HepG2 (cell line): ENCODE results near the gene SLC26A9. TPM values are rescaled to one million over a fixed set of nuclear protein-coding genes. Genes with fewer than 3 reads are reported as not detected.

Experiments
- ATAC-seq: fragments of 200-7000 bp; cut with Tn5 transposase; 3 replicates; pipeline ENCODE4 v1.9.1; 2020; ENCODE audit warnings: mild to moderate bottlenecking, moderate library complexity
- BruUV-seq: library from RNA; stranded (reverse); fragments of 400-500 nt; replicated peaks from 2 replicates; lab custom pipeline; 2021; lab: Mats Ljungman, UMichigan
- CTCF ChIA-PET: fragments of 300-600 bp; formaldehyde crosslinking; extraction: SDS; loops from one replicate; lab custom pipeline; 2021; ENCODE audit warnings: low total read pairs, inconsistent platforms, low intra/inter-chr PET ratio; lab: Yijun Ruan, JAX
- POLR2A ChIA-PET: fragments of 350-600 bp; sonication (Branson Sonifier 250); formaldehyde crosslinking; loops from one replicate; lab custom pipeline; 2020; ENCODE audit warnings: antibody characterized with exemption, inconsistent platforms; lab: Yijun Ruan, JAX
- DNase-seq: peaks from one replicate; pipeline ENCODE4 v3.0.0-alpha.2; 2015; ENCODE audit warnings: low spot score
- FAIRE-seq: peaks from 3 replicates; lab custom pipeline; 2011; peaks lifted over from hg19 to GRCh38; lab: Jason Lieb, UNC
- H2AFZ ChIP-seq: one replicate; pipeline ENCODE4 v1.6.1; 2011; ENCODE audit warnings: low read length, inconsistent platforms
- H3K27ac ChIP-seq: fragments of 300-600 bp; 3 replicates; pipeline ENCODE4 v1.8.0; 2011; ENCODE audit warnings: mixed run types, mild to moderate bottlenecking, mixed read lengths, low read length, inconsistent platforms; ENCODE audit not compliant: insufficient read depth; ENCODE audit errors: extremely low read length
- H3K27me3 ChIP-seq, 2 experiments: fragments of 200-600 bp in 1 of 2; 2 replicates in 1 of 2; 3 replicates in 1 of 2; pipeline versions ENCODE4 v1.6.0 to v1.8.0; 2011; ENCODE audit warnings: low read length in 2 of 2, mild to moderate bottlenecking in 2 of 2, moderate library complexity in 2 of 2, inconsistent platforms in 1 of 2; ENCODE audit not compliant: insufficient read depth in 2 of 2, control insufficient read depth in 1 of 2
- H3K36me3 ChIP-seq, 2 experiments: fragments of 200-600 bp in 1 of 2; replicated peaks in 1 of 2; 2 replicates in 1 of 2; 3 replicates in 1 of 2; pipeline versions ENCODE4 v1.5.1 to v1.8.0; 2011; ENCODE audit warnings: low read length in 2 of 2, inconsistent platforms in 1 of 2; ENCODE audit not compliant: insufficient read depth in 2 of 2, control insufficient read depth in 1 of 2
- H3K4me1 ChIP-seq: 2 replicates; pipeline ENCODE4 v1.5.1; 2012; ENCODE audit warnings: low read length, inconsistent platforms; ENCODE audit not compliant: insufficient read depth
- H3K4me2 ChIP-seq: 2 replicates; pipeline ENCODE4 v1.6.0; 2011; ENCODE audit warnings: low read depth, low read length, inconsistent platforms
- H3K4me3 ChIP-seq, 3 experiments: fragments of 200-600 bp in 1 of 3; sonication (generic), shearing (Covaris generic) in 1 of 3; replicated peaks in 1 of 3; 2 replicates each; pipeline ENCODE4 v1.5.1; 2011 to 2016; ENCODE audit warnings: low read length in 3 of 3, inconsistent platforms in 2 of 3, low read depth in 2 of 3, mild to moderate bottlenecking in 2 of 3, control low read depth in 1 of 3, mixed read lengths in 1 of 3; ENCODE audit not compliant: insufficient read depth in 1 of 3
- H3K79me2 ChIP-seq: one replicate; pipeline ENCODE4 v1.6.1; 2011; ENCODE audit warnings: low read length, inconsistent platforms; ENCODE audit not compliant: insufficient read depth
- H3K9ac ChIP-seq: 2 replicates; pipeline ENCODE4 v1.6.0; 2011; ENCODE audit warnings: mild to moderate bottlenecking, low read depth, low read length, inconsistent platforms; ENCODE audit not compliant: insufficient read depth
- H3K9me3 ChIP-seq: 2 replicates; pipeline ENCODE4 v1.5.1; 2012; ENCODE audit warnings: mild to moderate bottlenecking, low read length
- H4K20me1 ChIP-seq: 2 replicates; pipeline ENCODE4 v1.6.0; 2011; ENCODE audit warnings: inconsistent platforms, mild to moderate bottlenecking, low read length, moderate library complexity; ENCODE audit not compliant: insufficient read depth
- CEBPZ ChIP-seq: IDR thresholded peaks from 2 replicates; pipeline ENCODE4 v1.6.1; 2012; ENCODE audit warnings: low read length, improper control_type of control experiment
- FOXA1 ChIP-seq, 2 experiments: fragments of 450-650 bp in 1 of 2; sonication (generic) in 1 of 2; formaldehyde crosslinking in 1 of 2; IDR thresholded peaks; 2 replicates each; pipeline versions ENCODE4 v1.4.0 to v1.6.1; 2016 to 2020; ENCODE audit warnings: missing genetic modification reagents in 1 of 2
- HDAC1 ChIP-seq: sonication (generic); formaldehyde crosslinking; IDR thresholded peaks from 2 replicates; pipeline ENCODE4 v1.5.1; 2020; ENCODE audit warnings: mild to moderate bottlenecking, missing genetic modification reagents
- NCOR1 ChIP-seq: fragments of 200-600 bp; sonication (generic); IDR thresholded peaks from 2 replicates; pipeline ENCODE4 v1.7.0; 2017; ENCODE audit warnings: antibody characterized with exemption, low read length, borderline replicate concordance
- RELA ChIP-seq: sonication (generic); formaldehyde crosslinking; IDR thresholded peaks from 2 replicates; pipeline ENCODE4 v1.4.0; 2020; ENCODE audit warnings: missing genetic modification reagents
- SNRNP70 ChIP-seq: fragments of 200-400 bp; formaldehyde crosslinking; IDR thresholded peaks from 2 replicates; pipeline ENCODE4 v1.6.1; 2017; ENCODE audit warnings: mild to moderate bottlenecking, low read depth, low read length, moderate library complexity
- ZC3H13 ChIP-seq: sonication (generic); formaldehyde crosslinking; IDR thresholded peaks from 2 replicates; pipeline ENCODE4 v1.8.1; 2023; ENCODE audit warnings: mild to moderate bottlenecking, missing genetic modification reagents, moderate library complexity
- ZNF205 ChIP-seq: IDR thresholded peaks from 2 replicates; pipeline ENCODE4 v1.6.1; 2018; ENCODE audit warnings: missing biosample characterization, missing genetic modification reagents
- ZNF737 ChIP-seq: sonication (generic); formaldehyde crosslinking; IDR thresholded peaks from 2 replicates; pipeline ENCODE4 v1.5.0; 2020; ENCODE audit warnings: missing genetic modification reagents, mild to moderate bottlenecking, borderline replicate concordance
- WGBS: methylation state at CpG from one replicate; pipeline ENCODE4 v1.1.6; 2017; ENCODE audit warnings: low lambda C conversion rate; 5-methylcytosine and 5-hydroxymethylcytosine counted together
- in situ Hi-C: cut with HindIII; loops from 2 replicates; pipeline ENCODE4 v1.10.0; 2017; ENCODE audit warnings: low pct_unique_long_range_greater_than_20kb; ENCODE audit not compliant: extremely low pct_ligation_motif_present
- intact Hi-C: fragments of 100-400 bp; cut with micrococcal nuclease; formaldehyde crosslinking; loops from one replicate; pipeline ENCODE4 v1.10.0; 2022; ENCODE audit not compliant: unreplicated experiment
- polyA plus RNA-seq, 8 experiments: library from polyadenylated mRNA; depleted of rRNA in 3 of 8; stranded (reverse) in 7 of 8; unstranded in 1 of 8; fragments of >200 nt; fragmentation: Illumina TruSeq in 4 of 8; extraction: Trizol in 4 of 8; gene quantifications; 2 replicates each; pipeline versions ENCODE4 v1.2.1 to v1.2.3, GENCODE V29; 2011 to 2016; ENCODE audit warnings: low read depth in 4 of 8, missing spikeins in 1 of 8, mixed read lengths in 1 of 8; ENCODE audit not compliant: insufficient read depth in 1 of 8
- total RNA-seq, 5 experiments: library from RNA; depleted of rRNA; stranded (reverse); fragments of >200 nt; fragmentation: Illumina TruSeq; extraction: Trizol; gene quantifications; 2 replicates each; pipeline ENCODE4 v1.2.3, GENCODE V29; 2016; ENCODE audit warnings: low read depth in 1 of 5
- TF ChIP-seq, protein P1 (sequence below): sonication (generic); formaldehyde crosslinking; IDR thresholded peaks from 2 replicates; pipeline ENCODE4 v1.4.0; 2020; ENCODE audit warnings: missing genetic modification reagents
- TF ChIP-seq, protein P2 (sequence below): sonication (generic); formaldehyde crosslinking; IDR thresholded peaks from 2 replicates; pipeline ENCODE4 v1.8.0; 2022; ENCODE audit warnings: mild to moderate bottlenecking, missing genetic modification reagents; ENCODE audit not compliant: insufficient replicate concordance

The SLC26A9 gene
- total and polyA plus RNA-seq, 2 of the 13 experiments (the other 11 are each of a cell fraction or from before 2014, with no cell fraction given): 0.11 to 0.15 TPM

DNA sequence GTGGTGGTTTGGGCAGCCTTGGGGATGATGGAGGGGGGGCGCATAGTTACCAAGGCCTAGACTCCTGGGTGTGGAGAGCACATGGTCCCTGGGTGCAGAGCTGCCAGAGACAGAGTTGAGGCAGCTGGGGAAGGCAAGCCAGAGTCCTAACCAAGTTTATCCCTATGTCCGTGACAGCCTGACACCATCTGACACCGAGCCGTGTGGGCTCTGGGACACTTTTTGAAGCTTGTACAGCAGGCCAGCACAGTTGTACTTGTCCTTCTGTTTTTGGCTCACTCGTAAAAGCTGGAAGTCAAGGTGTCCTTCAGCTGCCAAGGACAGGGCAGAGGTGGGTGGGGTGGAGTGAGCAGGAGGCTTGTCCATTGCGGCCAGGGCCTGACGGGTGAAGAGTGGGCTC is 28.5 kb downstream of the SLC26A9 start:
- H2AFZ ChIP-seq: no peak overlapping the region
- no peak for FAIRE-seq
- no TSS peak for BruUV-seq
- no peaks in the 10 kb centered on the region for H3K79me2 ChIP-seq
- ChIA-PET CTCF (no interaction called here), POLR2A (no interaction called here)
- no peaks in the 10 kb centered on the region for H3K36me3 ChIP-seq
- DNase-seq: no peak
- TF ChIP-seq ZNF205 (CRISPR knock-in tag): no peak
- TF ChIP-seq HDAC1 (CRISPR knock-in tag): no peak
- TF ChIP-seq CEBPZ: no peak
- no peak for TF ChIP-seq ZNF737 (CRISPR knock-in tag)
- TF ChIP-seq SNRNP70: no peak
- no peak for TF ChIP-seq NCOR1
- TF ChIP-seq FOXA1 (IDR thresholded peaks at IDR 0.05): no peak
- no peak for TF ChIP-seq FOXA1 (CRISPR knock-in tag; IDR thresholded peaks at IDR 0.05)
- TF ChIP-seq RELA (CRISPR knock-in tag): no peak
- TF ChIP-seq, protein P1, sequence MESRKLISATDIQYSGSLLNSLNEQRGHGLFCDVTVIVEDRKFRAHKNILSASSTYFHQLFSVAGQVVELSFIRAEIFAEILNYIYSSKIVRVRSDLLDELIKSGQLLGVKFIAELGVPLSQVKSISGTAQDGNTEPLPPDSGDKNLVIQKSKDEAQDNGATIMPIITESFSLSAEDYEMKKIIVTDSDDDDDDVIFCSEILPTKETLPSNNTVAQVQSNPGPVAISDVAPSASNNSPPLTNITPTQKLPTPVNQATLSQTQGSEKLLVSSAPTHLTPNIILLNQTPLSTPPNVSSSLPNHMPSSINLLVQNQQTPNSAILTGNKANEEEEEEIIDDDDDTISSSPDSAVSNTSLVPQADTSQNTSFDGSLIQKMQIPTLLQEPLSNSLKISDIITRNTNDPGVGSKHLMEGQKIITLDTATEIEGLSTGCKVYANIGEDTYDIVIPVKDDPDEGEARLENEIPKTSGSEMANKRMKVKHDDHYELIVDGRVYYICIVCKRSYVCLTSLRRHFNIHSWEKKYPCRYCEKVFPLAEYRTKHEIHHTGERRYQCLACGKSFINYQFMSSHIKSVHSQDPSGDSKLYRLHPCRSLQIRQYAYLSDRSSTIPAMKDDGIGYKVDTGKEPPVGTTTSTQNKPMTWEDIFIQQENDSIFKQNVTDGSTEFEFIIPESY (CRISPR knock-in tag): no peak
- TF ChIP-seq ZC3H13 (CRISPR knock-in tag): no peak
- TF ChIP-seq, protein P2, sequence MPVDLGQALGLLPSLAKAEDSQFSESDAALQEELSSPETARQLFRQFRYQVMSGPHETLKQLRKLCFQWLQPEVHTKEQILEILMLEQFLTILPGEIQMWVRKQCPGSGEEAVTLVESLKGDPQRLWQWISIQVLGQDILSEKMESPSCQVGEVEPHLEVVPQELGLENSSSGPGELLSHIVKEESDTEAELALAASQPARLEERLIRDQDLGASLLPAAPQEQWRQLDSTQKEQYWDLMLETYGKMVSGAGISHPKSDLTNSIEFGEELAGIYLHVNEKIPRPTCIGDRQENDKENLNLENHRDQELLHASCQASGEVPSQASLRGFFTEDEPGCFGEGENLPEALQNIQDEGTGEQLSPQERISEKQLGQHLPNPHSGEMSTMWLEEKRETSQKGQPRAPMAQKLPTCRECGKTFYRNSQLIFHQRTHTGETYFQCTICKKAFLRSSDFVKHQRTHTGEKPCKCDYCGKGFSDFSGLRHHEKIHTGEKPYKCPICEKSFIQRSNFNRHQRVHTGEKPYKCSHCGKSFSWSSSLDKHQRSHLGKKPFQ (CRISPR knock-in tag): no peak
- H3K4me2 ChIP-seq: no peak overlapping the region
- H3K9ac ChIP-seq: no peak overlapping the region
- H3K4me3 ChIP-seq: no peak overlapping the region
- in situ Hi-C loops (loop anchor here (5.0 to 10.0 kb wide), 2 partner anchors 122 to 190 kb away; no protein-coding TSS in a partner anchor), intact Hi-C loops (loop anchor here (10.0 kb wide), 1 partner anchor 260 kb away; no protein-coding TSS in a partner anchor)
- no peaks in the 10 kb centered on the region for H3K9me3 ChIP-seq
- peaks cover 0 to 3% of the 10 kb centered on the region in 2 experiments; a peak in 1 of 5 replicates for H3K27me3 ChIP-seq
- no peak for ATAC-seq
- WGBS: 48% methylated on average over 4 of the region's 7 CpGs
- H4K20me1 ChIP-seq: no peaks in the 10 kb centered on the region
- peaks cover 12% of the 10 kb centered on the region; the same call in 1 of the 2 replicates for H3K4me1 ChIP-seq
- no peak overlapping the region for H3K27ac ChIP-seq
